Posterior cingulate gyrus (tissue), 11 donors: ENCODE measurements around the gene MALL.
"Not testable (repeated sequence)": the region's sequence is repeated elsewhere in the genome, so short reads cannot be mapped to it uniquely, and the experiment has no call there.

ENCODE experiments used
- DNase-seq, 10 donors: peaks; one replicate each; pipeline versions ENCODE4 v3.0.0 to v3.0.0-alpha.2; 2020 to 2021; ENCODE audit warnings: mixed read lengths in 3 of 10
- intact Hi-C: fragments of 100-400 bp; cut with DNase I; formaldehyde crosslinking; loops from one replicate; pipeline ENCODE4 v1.15.1; 2023

Gene MALL

GRCh38 chr2:110115291-110116032, at the start of gene MALL:
MALL (minus strand) TSS chr2:110115822; CDS start chr2:110115792, 30 bp downstream.
- intact Hi-C loops: no loop called here
- peak in 2 of 10 donors; percentile 62 to 77 for DNase-seq

GRCh38 chr2:110157153-110157793, 41.7 kb upstream of the MALL start:
- intact Hi-C loops: no loop called here
- DNase-seq: peak in 1 of 10 donors; percentile 11

GRCh38 chr2:110154828-110155227, 39.2 kb upstream of the MALL start:
- DNase-seq, intact Hi-C loops: not testable (repeated sequence)

- DNase-seq, intact Hi-C loops: not testable (repeated sequence)
Measured at GRCh38 chr2:110154188-110154587, 38.6 kb upstream of the MALL start.

GRCh38 chr2:110153416-110153815, 37.8 kb upstream of the MALL start:
- no peak for DNase-seq
- intact Hi-C loops: no loop called here

GRCh38 chr2:110152943-110153342, 37.3 kb upstream of the MALL start:
- no peak for DNase-seq
- intact Hi-C loops: no loop called here

GRCh38 chr2:110149330-110150220, 34.0 kb upstream of the MALL start:
- DNase-seq: no peak
- intact Hi-C loops: no loop called here

GRCh38 chr2:110146945-110147332, 31.3 kb upstream of the MALL start:
- DNase-seq: no peak
- intact Hi-C loops: no loop called here

GRCh38 chr2:110146183-110146944, 30.7 kb upstream of the MALL start:
- intact Hi-C loops: no loop called here

GRCh38 chr2:110143982-110144381, 28.4 kb upstream of the MALL start:
- intact Hi-C loops: no loop called here
- DNase-seq: no peak

More at GRCh38 chr2:110146183-110146944, 30.7 kb upstream of the MALL start:
- no peak for DNase-seq

GRCh38 chr2:110140401-110140800, 24.8 kb upstream of the MALL start:
- no peak for DNase-seq
- intact Hi-C loops: no loop called here

- no peak for DNase-seq
- intact Hi-C loops: no loop called here
Measured at GRCh38 chr2:110134025-110134424, 18.4 kb upstream of the MALL start.

GRCh38 chr2:110131166-110131565, 15.5 kb upstream of the MALL start:
- no peak for DNase-seq
- intact Hi-C loops: no loop called here

- DNase-seq: no peak
- intact Hi-C loops: no loop called here
Measured at GRCh38 chr2:110130757-110131156, 15.1 kb upstream of the MALL start.

- no peak for DNase-seq
- intact Hi-C loops: no loop called here
Measured at GRCh38 chr2:110126906-110127305, 11.3 kb upstream of the MALL start.

GRCh38 chr2:110126086-110126773, 10.6 kb upstream of the MALL start:
- no peak for DNase-seq
- intact Hi-C loops: no loop called here

GRCh38 chr2:110124939-110125691, 9.5 kb upstream of the MALL start:
- DNase-seq: no peak
- intact Hi-C loops: no loop called here

- no peak for DNase-seq
- intact Hi-C loops: no loop called here
Measured at GRCh38 chr2:110124038-110124825, 8.6 kb upstream of the MALL start.
